HCT116 (cell line): ENCODE data around the gene PGAP6. TPM values are rescaled to one million over a fixed set of nuclear protein-coding genes. Genes with fewer than 3 reads are reported as not detected.

ENCODE experiments used
- ATAC-seq: fragments of 200-7000 bp; cut with Tn5 transposase; 2 replicates; pipeline ENCODE4 v1.9.1; 2020; ENCODE audit warnings: mild to moderate bottlenecking, moderate library complexity
- BruUV-seq: library from RNA; stranded (reverse); fragments of 400-500 nt; replicated peaks from 2 replicates; lab custom pipeline; 2021; lab: Mats Ljungman, UMichigan
- CTCF ChIA-PET: fragments of 300-600 bp; sonication (Branson Sonifier 250); formaldehyde crosslinking; loops from one replicate; lab custom pipeline; 2021; ENCODE audit warnings: antibody characterized with exemption; lab: Charles Lee
- POLR2A ChIA-PET: fragments of 300-600, 350-600 bp; sonication (Branson Sonifier 250); formaldehyde crosslinking; loops from one replicate; lab custom pipeline; 2021; ENCODE audit warnings: antibody characterized with exemption; lab: Charles Lee
- RAD21 ChIA-PET, 2 experiments: fragments of 300-600 bp; sonication (Branson Sonifier 250); formaldehyde crosslinking; loops; one replicate each; lab custom pipeline; 2023; ENCODE audit warnings: low total read pairs in 2 of 2; ENCODE audit not compliant: uncharacterized antibody in 2 of 2, unreplicated experiment in 2 of 2, low non-redundant PET in 1 of 2; lab: Charles Lee
- DNase-seq: peaks from one replicate; pipeline ENCODE4 v3.0.0-alpha.2; 2010; ENCODE audit warnings: low read depth, low spot score
- H2AFZ ChIP-seq: fragments of 200-600 bp; shearing (Covaris generic), sonication (generic); 2 replicates; pipeline ENCODE4 v1.6.1; 2017; ENCODE audit warnings: low read depth, mixed run types, mixed read lengths, antibody characterized with exemption, low read length; ENCODE audit not compliant: poor library complexity, severe bottlenecking
- H3K27ac ChIP-seq: 2 replicates; pipeline ENCODE4 v1.5.1; 2012; ENCODE audit warnings: low read depth, low read length
- H3K27me3 ChIP-seq: fragments of 200-600 bp; sonication (generic); 2 replicates; pipeline ENCODE4 v1.6.1; 2016; ENCODE audit warnings: mixed run types, low read length, mixed read lengths; ENCODE audit not compliant: insufficient read depth
- H3K36me3 ChIP-seq, 2 experiments: fragments of 200-500 bp in 1 of 2; fragments of 200-600 bp in 1 of 2; sonication (Bioruptor generic) in 1 of 2; sonication (generic) in 1 of 2; 2 replicates each; pipeline versions ENCODE4 v1.5.1 to v1.6.1; 2014 to 2016; ENCODE audit warnings: low read length in 2 of 2, inconsistent platforms in 1 of 2, mixed read lengths in 1 of 2, mixed run types in 1 of 2; ENCODE audit not compliant: insufficient read depth in 2 of 2, control insufficient read depth in 1 of 2
- H3K4me1 ChIP-seq, 2 experiments: fragments of 200-600 bp in 1 of 2; sonication (generic) in 1 of 2; 2 replicates each; pipeline versions ENCODE4 v1.5.1 to v1.6.1; 2012 to 2017; ENCODE audit warnings: low read length in 2 of 2, inconsistent platforms in 1 of 2, mild to moderate bottlenecking in 1 of 2, mixed read lengths in 1 of 2, mixed run types in 1 of 2, moderate library complexity in 1 of 2; ENCODE audit not compliant: insufficient read depth in 2 of 2, control insufficient read depth in 1 of 2
- H3K4me2 ChIP-seq: fragments of 200-600 bp; sonication (generic); 2 replicates; pipeline ENCODE4 v1.6.1; 2017; ENCODE audit warnings: mixed run types, low read length, mixed read lengths
- H3K4me3 ChIP-seq, 2 experiments: fragments of 200-600 bp in 1 of 2; sonication (generic) in 1 of 2; replicated peaks in 1 of 2; 2 replicates each; pipeline ENCODE4 v1.5.1; 2011 to 2016; ENCODE audit warnings: low read length in 2 of 2, control low read depth in 1 of 2, low read depth in 1 of 2, mild to moderate bottlenecking in 1 of 2, mixed read lengths in 1 of 2, mixed run types in 1 of 2
- H3K79me2 ChIP-seq: fragments of 200-600 bp; sonication (generic); 2 replicates; pipeline ENCODE4 v1.6.1; 2017; ENCODE audit warnings: mild to moderate bottlenecking, mixed run types, low read length, moderate library complexity, mixed read lengths; ENCODE audit not compliant: insufficient read depth
- H3K9ac ChIP-seq: fragments of 200-600 bp; sonication (generic); 2 replicates; pipeline ENCODE4 v1.6.1; 2016; ENCODE audit warnings: low read length, mixed read lengths
- H3K9me2 ChIP-seq: fragments of 200-600 bp; sonication (generic), shearing (Covaris generic); 2 replicates; pipeline ENCODE4 v1.6.1; 2017; ENCODE audit warnings: mixed run types, mild to moderate bottlenecking, moderate library complexity; ENCODE audit not compliant: insufficient read depth
- H3K9me3 ChIP-seq, 2 experiments: fragments of 200-500 bp in 1 of 2; fragments of 200-600 bp in 1 of 2; sonication (Bioruptor generic) in 1 of 2; sonication (generic) in 1 of 2; 2 replicates each; pipeline ENCODE4 v1.6.1; 2014 to 2017; ENCODE audit warnings: low read length in 2 of 2, mixed read lengths in 2 of 2, inconsistent platforms in 1 of 2, low read depth in 1 of 2, mild to moderate bottlenecking in 1 of 2, mixed run types in 1 of 2, moderate library complexity in 1 of 2; ENCODE audit not compliant: control insufficient read depth in 1 of 2, insufficient read depth in 1 of 2
- H4K20me1 ChIP-seq: fragments of 200-600 bp; sonication (generic), shearing (Covaris generic); 2 replicates; pipeline ENCODE4 v1.6.1; 2017; ENCODE audit warnings: mixed run types, mild to moderate bottlenecking, moderate library complexity; ENCODE audit not compliant: insufficient read depth
- ELF1 ChIP-seq: IDR thresholded peaks from 2 replicates; pipeline ENCODE4 v1.6.1; 2012; ENCODE audit warnings: low read depth, borderline replicate concordance
- EZH2 ChIP-seq: fragments of 200-600 bp; sonication (generic); IDR thresholded peaks from 2 replicates; pipeline ENCODE4 v1.6.1; 2017; ENCODE audit warnings: antibody characterized with exemption, mixed run types
- EZH2phosphoT487 ChIP-seq: fragments of 200-600 bp; IDR thresholded peaks from 2 replicates; pipeline ENCODE4 v1.6.1; 2018; ENCODE audit warnings: antibody characterized with exemption, borderline replicate concordance
- MAX ChIP-seq: IDR thresholded peaks from 2 replicates; pipeline ENCODE4 v1.6.1; 2012
- SIN3A ChIP-seq: IDR thresholded peaks from 2 replicates; pipeline ENCODE4 v1.6.1; 2012; ENCODE audit warnings: low read depth
- intact Hi-C: fragments of 100-400 bp; cut with micrococcal nuclease; formaldehyde crosslinking; loops from 2 replicates; pipeline ENCODE4 v1.10.0; 2022
- total RNA-seq: library from RNA; stranded (reverse); gene quantifications from one replicate; pipeline ENCODE4 v1.2.1, GENCODE V29; 2021; ENCODE audit not compliant: unreplicated experiment
- TF ChIP-seq, protein P1 (sequence below): IDR thresholded peaks from 2 replicates; pipeline ENCODE4 v1.6.1; 2012
- TF ChIP-seq, protein P2 (sequence below): IDR thresholded peaks from 2 replicates; pipeline ENCODE4 v1.6.1; 2011; ENCODE audit warnings: mild to moderate bottlenecking, low read length, moderate library complexity; ENCODE audit not compliant: insufficient replicate concordance; ENCODE audit errors: extremely low read depth

PGAP6 gene
- total RNA-seq, 1 experiment from 2014 or later: 35.4 TPM

DNA sequence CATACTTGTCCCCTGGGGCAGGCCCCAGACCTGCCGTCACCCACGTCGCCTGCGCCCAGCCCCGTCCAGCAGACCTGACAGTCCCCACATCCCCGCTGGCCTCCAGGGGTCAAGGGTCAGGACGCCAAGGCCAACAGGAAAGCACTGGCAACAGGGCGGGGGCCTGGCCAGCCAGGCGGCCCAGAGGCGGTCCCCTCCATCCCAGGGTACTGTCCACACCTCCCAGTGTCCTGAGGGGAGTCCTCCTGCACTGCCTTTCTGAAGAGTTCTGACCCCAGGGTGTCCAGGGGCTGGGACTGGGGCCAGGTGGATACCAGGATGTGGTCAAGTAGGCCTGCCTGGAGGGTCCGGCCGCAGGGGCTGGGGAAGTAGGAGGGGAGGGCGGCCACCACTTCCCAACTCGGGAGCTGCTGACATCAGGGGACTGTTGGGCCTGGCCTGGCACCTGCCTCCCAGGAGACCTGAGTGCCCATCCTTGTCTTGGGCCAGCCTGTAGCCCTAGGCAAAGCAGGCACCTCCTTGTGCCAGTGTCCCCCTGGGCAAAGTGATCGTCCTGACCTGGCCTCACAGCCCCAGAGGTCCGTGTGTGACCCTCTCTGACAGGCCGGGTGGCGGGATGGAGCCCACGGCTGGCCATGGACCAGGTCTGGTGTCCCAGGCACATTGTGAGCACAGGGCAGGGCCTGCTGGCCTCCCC, 22.6 kb downstream of the PGAP6 start:
- no peak for DNase-seq
- TF ChIP-seq EZH2: no peak
- TF ChIP-seq SIN3A: no peak
- TF ChIP-seq, protein P1, sequence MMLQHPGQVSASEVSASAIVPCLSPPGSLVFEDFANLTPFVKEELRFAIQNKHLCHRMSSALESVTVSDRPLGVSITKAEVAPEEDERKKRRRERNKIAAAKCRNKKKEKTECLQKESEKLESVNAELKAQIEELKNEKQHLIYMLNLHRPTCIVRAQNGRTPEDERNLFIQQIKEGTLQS: no peak
- TF ChIP-seq EZH2phosphoT487: no peak
- TF ChIP-seq MAX: no peak
- no peak for TF ChIP-seq ELF1
- TF ChIP-seq, protein P2, sequence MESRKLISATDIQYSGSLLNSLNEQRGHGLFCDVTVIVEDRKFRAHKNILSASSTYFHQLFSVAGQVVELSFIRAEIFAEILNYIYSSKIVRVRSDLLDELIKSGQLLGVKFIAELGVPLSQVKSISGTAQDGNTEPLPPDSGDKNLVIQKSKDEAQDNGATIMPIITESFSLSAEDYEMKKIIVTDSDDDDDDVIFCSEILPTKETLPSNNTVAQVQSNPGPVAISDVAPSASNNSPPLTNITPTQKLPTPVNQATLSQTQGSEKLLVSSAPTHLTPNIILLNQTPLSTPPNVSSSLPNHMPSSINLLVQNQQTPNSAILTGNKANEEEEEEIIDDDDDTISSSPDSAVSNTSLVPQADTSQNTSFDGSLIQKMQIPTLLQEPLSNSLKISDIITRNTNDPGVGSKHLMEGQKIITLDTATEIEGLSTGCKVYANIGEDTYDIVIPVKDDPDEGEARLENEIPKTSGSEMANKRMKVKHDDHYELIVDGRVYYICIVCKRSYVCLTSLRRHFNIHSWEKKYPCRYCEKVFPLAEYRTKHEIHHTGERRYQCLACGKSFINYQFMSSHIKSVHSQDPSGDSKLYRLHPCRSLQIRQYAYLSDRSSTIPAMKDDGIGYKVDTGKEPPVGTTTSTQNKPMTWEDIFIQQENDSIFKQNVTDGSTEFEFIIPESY: no peak
- H3K9me2 ChIP-seq: no peaks in the 10 kb centered on the region
- H3K36me3 ChIP-seq: no peaks in the 10 kb centered on the region
- intact Hi-C loops: no loop called here
- no peak for ATAC-seq
- H3K27ac ChIP-seq: no peak overlapping the region
- POLR2A ChIA-PET: no interaction called here
- no peaks in the 10 kb centered on the region for H3K9me3 ChIP-seq
- no peak overlapping the region for H2AFZ ChIP-seq
- no peak overlapping the region for H3K4me2 ChIP-seq
- RAD21 ChIA-PET: interaction anchor here in 1 of 2 experiments (0.7 kb wide), 1 partner anchor 140 kb away, joined by 3 read pairs; no protein-coding TSS in a partner anchor
- H3K27me3 ChIP-seq: no peaks in the 10 kb centered on the region
- CTCF ChIA-PET: no interaction called here
- no peaks in the 10 kb centered on the region for H4K20me1 ChIP-seq
- H3K79me2 ChIP-seq: no peaks in the 10 kb centered on the region
- H3K4me3 ChIP-seq: no peak overlapping the region
- no peak overlapping the region for H3K9ac ChIP-seq
- H3K4me1 ChIP-seq: no peaks in the 10 kb centered on the region
- no TSS peak for BruUV-seq
